Colonic mucosa (tissue), 4 donors: ENCODE results near the gene ETV2. TPM values are rescaled to one million over a fixed set of nuclear protein-coding genes. Genes with fewer than 3 reads are reported as not detected.

Experiments used
- DNase-seq: peaks from one replicate; pipeline ENCODE4 v3.0.0-alpha.2; 2020
- H3K27ac ChIP-seq: fragments of 200-600 bp; one replicate; pipeline ENCODE4 v1.8.0; 2021
- H3K27me3 ChIP-seq: fragments of 200-600 bp; one replicate; pipeline ENCODE4 v1.8.0; 2021
- H3K36me3 ChIP-seq: fragments of 200-600 bp; one replicate; pipeline ENCODE4 v1.8.0; 2021
- H3K4me1 ChIP-seq: fragments of 200-600 bp; one replicate; pipeline ENCODE4 v1.8.0; 2021; ENCODE audit warnings: mild to moderate bottlenecking
- H3K4me3 ChIP-seq: fragments of 200-600 bp; one replicate; pipeline ENCODE4 v1.8.0; 2021
- H3K9ac ChIP-seq, 2 donors: one replicate each; pipeline ENCODE4 v1.7.0; 2013; ENCODE audit warnings: control low read depth in 2 of 2, low read depth in 2 of 2, low read length in 2 of 2
- H3K9me3 ChIP-seq: fragments of 200-600 bp; one replicate; pipeline ENCODE4 v1.8.0; 2021
- CTCF ChIP-seq: fragments of 200-600 bp; IDR thresholded peaks from one replicate; pipeline ENCODE4 v1.8.0; 2022; ENCODE audit warnings: antibody characterized with exemption, mild to moderate bottlenecking
- intact Hi-C: fragments of 100-400 bp; cut with DNase I; formaldehyde crosslinking; loops from one replicate; pipeline ENCODE4 v1.14.1; 2022
- total RNA-seq, 2 donors: library from RNA; stranded (reverse); fragmentation: NEBNext Ultra II Directional in 1 of 2; extraction: Animal tissue kit (Norgen Biotek cat#: 25700) in 1 of 2; gene quantifications; one replicate each; pipeline ENCODE4 v1.2.1, GENCODE V29; 2021
- donor health status: healthy.
- donor health status: DM: no; HTN: no; CAD: no.
- donor health status: DM: no; HTN: no; CAD: no.

ETV2 gene
- total RNA-seq, 2 donors from 2014 or later = 1.4 to 1.9 TPM

- no peak overlapping the region for H3K4me3 ChIP-seq
- no peak overlapping the region for H3K9ac ChIP-seq
- no peak overlapping the region for H3K27ac ChIP-seq
- H3K27me3 ChIP-seq = no peaks in the 10 kb centered on the region
- H3K4me1 ChIP-seq = no peaks in the 10 kb centered on the region
- H3K36me3 ChIP-seq = peaks cover 35% of the 10 kb centered on the region
- DNase-seq = no peak
- H3K9me3 ChIP-seq = no peaks in the 10 kb centered on the region
- intact Hi-C loops = no loop called here
- no peak for TF ChIP-seq CTCF
These were observed 14.1 kb downstream of the ETV2 start for GRCh38 chr19:35655600-35655999.

GRCh38 chr19:35656700-35657099, 15.2 kb downstream of the ETV2 start:
- Histone ChIP-seq H3K36me3 (peaks cover 35% of the 10 kb centered on the region), H3K9ac (no peak overlapping the region), H3K27ac (no peak overlapping the region), H3K4me3 (no peak overlapping the region), H3K9me3 (no peaks in the 10 kb centered on the region), H3K27me3 (no peaks in the 10 kb centered on the region), H3K4me1 (no peaks in the 10 kb centered on the region)
- no peak for TF ChIP-seq CTCF
- intact Hi-C loops = no loop called here
- DNase-seq = no peak

- H3K4me1 ChIP-seq = no peaks in the 10 kb centered on the region
- H3K27me3 ChIP-seq = no peaks in the 10 kb centered on the region
- H3K27ac ChIP-seq = no peak overlapping the region
- TF ChIP-seq CTCF = no peak
- intact Hi-C loops = no loop called here
- H3K36me3 ChIP-seq = peaks cover 30% of the 10 kb centered on the region
- H3K9ac ChIP-seq = no peak overlapping the region
- no peak overlapping the region for H3K4me3 ChIP-seq
- no peak for DNase-seq
- no peaks in the 10 kb centered on the region for H3K9me3 ChIP-seq
These were observed 16.6 kb downstream of the ETV2 start for GRCh38 chr19:35657904-35658700.

GRCh38 chr19:35661995-35662340, 20.4 kb downstream of the ETV2 start:
- DNase-seq = no peak
- Histone ChIP-seq H3K9me3 (no peaks in the 10 kb centered on the region), H3K27ac (no peak overlapping the region), H3K36me3 (peaks cover 6% of the 10 kb centered on the region), H3K27me3 (no peaks in the 10 kb centered on the region), H3K4me3 (no peak overlapping the region), H3K4me1 (no peaks in the 10 kb centered on the region), H3K9ac (no peak overlapping the region)
- no peak for TF ChIP-seq CTCF
- intact Hi-C loops = no loop called here

GRCh38 chr19:35663981-35664380, 22.4 kb downstream of the ETV2 start:
- no peaks in the 10 kb centered on the region for H3K4me1 ChIP-seq
- no peak overlapping the region for H3K27ac ChIP-seq
- TF ChIP-seq CTCF = no peak
- H3K9me3 ChIP-seq = no peaks in the 10 kb centered on the region
- H3K4me3 ChIP-seq = no peak overlapping the region
- H3K36me3 ChIP-seq = no peaks in the 10 kb centered on the region
- no peak overlapping the region for H3K9ac ChIP-seq
- H3K27me3 ChIP-seq = no peaks in the 10 kb centered on the region
- intact Hi-C loops = no loop called here
- DNase-seq = no peak
